Measurements from ENCODE around the gene SNUPN. TPM values are rescaled to one million over a fixed set of nuclear protein-coding genes. Genes with fewer than 3 reads are reported as not detected.
"Not testable (repeated sequence)": the region's sequence is repeated elsewhere in the genome, so short reads cannot be mapped to it uniquely, and the experiment has no call there.

The SNUPN gene
- total RNA-seq, 2 experiments from 2014 or later, result 34.1 to 34.8 TPM

- not testable (repeated sequence) for H3K9me3 Mint-ChIP-seq, H3K4me3 Mint-ChIP-seq, H3K27me3 Mint-ChIP-seq, DNase-seq, H3K27ac Mint-ChIP-seq, H3K4me1 Mint-ChIP-seq
- peaks cover 23% of the 10 kb centered on the region for H3K36me3 Mint-ChIP-seq
These were observed 39.1 kb downstream of the SNUPN start for GRCh38 chr15:75586422-75586821.

DNA sequence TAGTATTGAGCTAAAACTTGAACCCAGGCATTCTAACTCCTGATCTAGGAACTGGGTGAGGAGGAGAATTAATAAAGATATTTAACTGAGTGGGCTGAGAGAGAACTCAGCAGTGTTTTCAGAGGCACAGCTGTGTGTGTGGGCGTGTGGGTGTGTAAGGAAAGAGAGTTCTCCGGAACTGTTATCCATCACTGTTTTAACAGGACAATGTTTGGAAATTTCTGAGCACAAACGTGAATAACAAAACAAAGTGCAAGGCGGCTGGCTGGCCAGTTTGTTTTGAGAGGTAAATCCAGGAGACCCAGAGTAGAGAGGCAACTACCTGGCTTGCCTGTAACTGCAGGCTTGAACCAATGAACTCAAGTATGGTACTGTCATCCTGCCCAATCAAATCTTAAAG lies 41.4 kb downstream of the SNUPN start:
- no peak for DNase-seq
- H3K27me3 Mint-ChIP-seq, result no peaks in the 10 kb centered on the region
- H3K4me1 Mint-ChIP-seq, result peaks cover 5% of the 10 kb centered on the region
- peaks cover 16% of the 10 kb centered on the region for H3K36me3 Mint-ChIP-seq
- no peak overlapping the region for H3K27ac Mint-ChIP-seq
- no peaks in the 10 kb centered on the region for H3K9me3 Mint-ChIP-seq
- H3K4me3 Mint-ChIP-seq, result no peak overlapping the region

- DNase-seq, result no peak
- Mint-ChIP-seq H3K4me3 (no peak overlapping the region), H3K36me3 (peaks cover 16% of the 10 kb centered on the region), H3K27ac (no peak overlapping the region), H3K27me3 (no peaks in the 10 kb centered on the region), H3K4me1 (peaks cover 5% of the 10 kb centered on the region), H3K9me3 (no peaks in the 10 kb centered on the region)
These were observed 41.8 kb downstream of the SNUPN start for GRCh38 chr15:75583701-75584100.

DNA sequence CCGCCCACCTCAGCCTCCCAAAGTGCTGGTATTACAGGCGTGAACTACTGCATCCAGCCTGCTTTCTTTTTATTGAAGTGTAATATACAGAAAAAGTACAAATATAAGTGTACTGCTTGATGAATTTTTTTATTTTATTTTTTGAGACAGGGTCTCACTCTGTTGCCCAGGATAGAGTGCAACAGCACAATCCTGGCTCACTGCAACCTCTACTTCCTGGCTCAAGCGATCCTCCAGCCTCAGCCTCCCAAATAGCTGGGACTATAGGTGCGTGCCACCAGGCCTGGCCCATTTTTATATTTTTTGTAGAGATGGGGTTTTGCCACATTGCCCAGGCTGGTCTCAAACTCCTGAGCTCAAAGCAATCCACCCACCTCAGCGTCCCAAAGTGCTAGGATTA lies 42.6 kb downstream of the SNUPN start:
- not testable (repeated sequence) for H3K27me3 Mint-ChIP-seq, H3K27ac Mint-ChIP-seq

GRCh38 chr15:75578948-75579920 lies 46.3 kb downstream of the SNUPN start, which contains the start of gene PTPN9:
Gene PTPN9 (minus strand): TSS chr15:75579315. CDS start chr15:75578776, 539 bp downstream.
- H3K36me3 Mint-ChIP-seq, result peaks cover 5% of the 10 kb centered on the region

More for the DNA sequence above, 42.6 kb downstream of the SNUPN start:
- DNase-seq, H3K4me1 Mint-ChIP-seq, H3K9me3 Mint-ChIP-seq, H3K4me3 Mint-ChIP-seq: not testable (repeated sequence)
- H3K36me3 Mint-ChIP-seq, result peaks cover 14% of the 10 kb centered on the region

DNA sequence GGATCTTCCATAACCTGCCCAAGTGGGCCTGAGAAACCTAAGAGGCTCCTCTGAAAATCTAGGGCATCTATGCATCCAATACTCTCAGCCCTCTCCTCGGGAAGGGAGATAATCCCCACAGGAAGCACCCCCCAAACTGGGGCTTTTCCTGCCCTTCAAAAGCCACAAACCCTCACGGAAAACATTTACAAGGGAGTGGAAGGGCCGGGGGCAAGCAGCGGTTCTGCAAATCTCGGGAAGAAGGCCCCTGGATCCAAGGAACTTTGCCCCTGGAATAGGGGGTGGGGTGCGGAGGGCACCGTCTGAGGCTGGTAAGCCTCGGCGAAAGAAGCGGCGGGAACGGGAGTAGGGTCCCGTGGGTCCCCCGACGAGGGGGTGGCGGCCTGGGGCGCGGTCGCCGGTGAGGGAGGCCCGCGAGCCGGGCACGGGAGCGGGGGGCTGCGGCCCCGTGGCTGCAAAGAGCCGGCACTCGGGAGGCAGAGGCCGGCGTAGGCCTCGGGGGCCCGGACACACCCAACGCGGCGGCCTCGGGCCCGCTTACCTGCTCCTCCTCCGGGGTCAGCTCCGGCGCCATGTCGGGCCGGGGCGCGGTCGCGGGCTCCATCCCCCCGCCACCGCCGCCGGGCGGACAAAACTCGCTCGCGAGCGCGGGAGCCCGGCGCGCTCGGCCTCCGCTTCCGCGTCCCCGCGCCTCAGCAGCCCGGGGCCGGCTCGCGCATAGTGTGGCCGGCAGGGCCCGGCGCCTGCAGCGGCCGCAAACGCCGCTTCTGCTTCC lies 47.2 kb downstream of the SNUPN start:
- H3K27me3 Mint-ChIP-seq, result no peaks in the 10 kb centered on the region
- peaks cover 9% of the 10 kb centered on the region for H3K36me3 Mint-ChIP-seq
- no peaks in the 10 kb centered on the region for H3K9me3 Mint-ChIP-seq
- peak; percentile 51 for DNase-seq
- H3K4me3 Mint-ChIP-seq, result peak overlapping the region; percentile 89
- H3K27ac Mint-ChIP-seq, result peak overlapping the region; percentile 86
- H3K4me1 Mint-ChIP-seq, result peaks cover 17% of the 10 kb centered on the region

More at GRCh38 chr15:75578948-75579920, 46.3 kb downstream of the SNUPN start, which contains the start of gene PTPN9:
- Mint-ChIP-seq H3K4me1 (peaks cover 14% of the 10 kb centered on the region), H3K4me3 (peak within 1 kb of the TSS; percentile 89), H3K27me3 (no peaks in the 10 kb centered on the region), H3K27ac (peak within 1 kb of the TSS; percentile 88), H3K9me3 (no peaks in the 10 kb centered on the region)
- peak; percentile 71 for DNase-seq

DNA sequence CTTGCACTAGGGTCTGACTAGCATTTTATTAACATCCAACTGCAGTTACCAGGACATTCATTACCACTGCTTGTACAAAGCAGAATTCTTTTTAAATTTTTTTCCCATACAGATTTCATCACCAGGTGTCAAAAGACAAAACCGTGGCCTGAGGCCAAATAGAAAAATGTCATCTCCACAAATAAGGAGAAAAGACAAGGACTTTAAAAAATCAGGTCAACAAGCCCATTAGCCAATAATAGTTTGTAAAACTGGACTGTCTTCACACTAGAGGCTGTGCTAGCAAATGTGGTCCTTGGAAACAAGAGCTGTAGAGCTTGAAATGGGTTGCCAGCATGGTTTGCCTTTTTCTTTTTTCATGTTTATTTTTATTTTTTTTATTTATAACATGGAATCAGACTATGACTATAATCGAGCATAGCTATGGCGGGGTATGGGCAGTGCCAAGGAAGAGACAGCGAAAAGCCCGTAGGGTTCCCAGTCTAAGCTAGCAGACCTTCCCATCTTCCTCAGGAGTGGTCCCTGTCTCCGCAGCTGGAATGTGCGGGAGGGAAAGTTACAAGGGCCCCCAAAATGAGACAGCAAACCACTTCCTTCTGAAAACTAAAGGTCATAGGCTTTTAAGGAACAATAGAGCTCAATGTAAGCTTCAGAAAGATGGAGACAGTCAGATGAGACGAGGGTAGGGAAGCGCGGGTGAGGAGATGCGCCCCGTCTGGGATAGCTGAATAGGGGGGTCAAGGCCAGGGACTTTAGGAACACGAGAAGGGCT lies 47.9 kb downstream of the SNUPN start:
- H3K27me3 Mint-ChIP-seq, result no peaks in the 10 kb centered on the region

DNA sequence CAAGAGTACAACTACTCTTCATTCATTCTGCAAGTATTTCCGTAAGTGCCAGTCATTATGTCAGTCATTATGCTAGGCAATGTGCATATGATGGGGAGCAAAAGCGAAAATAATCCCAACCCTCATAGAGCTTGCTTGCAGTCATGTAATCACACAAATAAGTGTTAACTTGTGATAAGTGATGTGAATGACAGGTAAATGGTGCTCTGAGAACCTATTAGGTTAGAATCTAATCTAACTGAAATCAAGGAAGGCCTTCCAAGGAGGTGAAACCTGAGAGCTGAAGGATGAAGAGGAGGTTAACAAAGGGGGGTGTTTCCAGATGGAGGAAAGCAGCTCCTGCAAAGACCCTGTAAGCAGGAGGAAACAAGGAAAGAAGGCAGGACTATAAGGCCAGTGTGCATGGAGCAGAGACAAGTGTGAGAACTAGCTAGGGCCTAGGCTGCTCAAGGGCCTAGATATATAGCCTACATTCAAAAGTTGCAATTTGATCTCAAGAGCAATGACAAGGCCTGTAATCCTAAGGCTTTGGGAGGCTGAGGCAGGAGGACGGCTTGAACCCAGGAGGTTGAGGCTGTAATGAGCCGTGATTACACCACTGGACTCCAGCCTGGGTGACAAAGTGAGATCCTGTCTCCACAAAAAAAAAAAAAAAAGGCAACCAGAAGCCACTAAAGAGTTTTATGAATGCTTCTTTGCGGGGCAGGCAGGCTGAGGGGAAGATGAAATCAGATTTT lies 51.7 kb downstream of the SNUPN start:
- H3K27me3 Mint-ChIP-seq, result no peaks in the 10 kb centered on the region
- no peaks in the 10 kb centered on the region for H3K9me3 Mint-ChIP-seq
- no peak overlapping the region for H3K27ac Mint-ChIP-seq
- no peak overlapping the region for H3K4me3 Mint-ChIP-seq
- peaks cover 16% of the 10 kb centered on the region for H3K36me3 Mint-ChIP-seq
- H3K4me1 Mint-ChIP-seq, result peaks cover 27% of the 10 kb centered on the region
- no peak for DNase-seq

More for the DNA sequence above, 47.9 kb downstream of the SNUPN start:
- H3K36me3 Mint-ChIP-seq, result peaks cover 9% of the 10 kb centered on the region
- peaks cover 22% of the 10 kb centered on the region for H3K4me1 Mint-ChIP-seq
- H3K9me3 Mint-ChIP-seq, result no peaks in the 10 kb centered on the region
- no peak for DNase-seq
- H3K4me3 Mint-ChIP-seq, result peak overlapping the region; percentile 89
- H3K27ac Mint-ChIP-seq, result peak overlapping the region; percentile 86

GRCh38 chr15:75570126-75570845 lies 55.2 kb downstream of the SNUPN start:
- Mint-ChIP-seq H3K9me3 (no peaks in the 10 kb centered on the region), H3K36me3 (peaks cover 13% of the 10 kb centered on the region), H3K27me3 (no peaks in the 10 kb centered on the region), H3K4me3 (no peak overlapping the region), H3K4me1 (peaks cover 22% of the 10 kb centered on the region), H3K27ac (no peak overlapping the region)
- DNase-seq, result no peak

DNA sequence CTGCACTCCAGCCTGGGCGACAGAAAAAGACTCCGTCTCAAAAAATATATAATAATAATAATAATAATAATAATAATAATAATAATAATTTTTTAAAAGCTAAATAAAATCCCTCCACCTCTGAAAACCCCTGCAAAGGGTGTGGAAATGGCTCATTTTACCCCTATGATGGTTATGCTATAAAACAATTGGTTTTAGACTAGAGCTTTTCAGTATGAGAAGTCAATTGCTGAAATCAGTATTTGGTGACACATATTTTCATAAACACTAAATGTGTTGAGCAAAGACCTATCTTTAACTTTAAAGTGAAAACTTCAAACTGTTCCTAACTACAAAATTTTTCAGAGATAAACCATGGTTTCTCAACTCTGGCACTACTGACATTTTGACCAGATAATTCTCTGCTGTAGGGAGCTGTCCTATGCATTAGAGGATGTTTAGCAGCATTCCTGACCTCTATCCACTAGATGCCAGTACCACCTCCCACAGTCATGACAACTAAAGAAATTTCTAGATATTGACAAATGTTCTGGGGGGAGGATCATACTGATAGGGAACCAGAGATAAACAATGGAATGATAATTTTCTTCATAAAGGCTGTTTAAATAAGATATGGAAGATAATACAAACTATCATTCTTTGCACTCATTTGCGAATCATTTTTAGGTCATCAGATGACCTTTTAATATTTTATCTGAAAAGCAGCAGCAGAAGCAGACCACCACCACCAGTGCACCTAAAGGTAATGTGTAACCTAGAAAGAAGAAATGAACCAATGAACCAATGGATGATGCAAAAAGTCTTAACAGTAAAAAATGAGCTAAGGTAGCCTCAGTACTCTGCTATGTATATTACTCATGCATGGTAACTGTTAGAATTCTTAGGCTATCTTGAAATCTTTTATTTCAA lies 60.2 kb downstream of the SNUPN start:
- Mint-ChIP-seq H3K36me3 (peaks cover 8% of the 10 kb centered on the region), H3K27me3 (no peaks in the 10 kb centered on the region), H3K4me1 (peaks cover 11% of the 10 kb centered on the region), H3K4me3 (no peak overlapping the region), H3K27ac (no peak overlapping the region), H3K9me3 (no peaks in the 10 kb centered on the region)
- no peak for DNase-seq

- no peak overlapping the region for H3K27ac Mint-ChIP-seq
- H3K9me3 Mint-ChIP-seq, result no peaks in the 10 kb centered on the region
- H3K27me3 Mint-ChIP-seq, result no peaks in the 10 kb centered on the region
- peaks cover 4% of the 10 kb centered on the region for H3K36me3 Mint-ChIP-seq
- no peak for DNase-seq
- H3K4me3 Mint-ChIP-seq, result no peak overlapping the region
- peaks cover 5% of the 10 kb centered on the region for H3K4me1 Mint-ChIP-seq
These were observed 63.6 kb downstream of the SNUPN start for GRCh38 chr15:75561888-75562287.

DNA sequence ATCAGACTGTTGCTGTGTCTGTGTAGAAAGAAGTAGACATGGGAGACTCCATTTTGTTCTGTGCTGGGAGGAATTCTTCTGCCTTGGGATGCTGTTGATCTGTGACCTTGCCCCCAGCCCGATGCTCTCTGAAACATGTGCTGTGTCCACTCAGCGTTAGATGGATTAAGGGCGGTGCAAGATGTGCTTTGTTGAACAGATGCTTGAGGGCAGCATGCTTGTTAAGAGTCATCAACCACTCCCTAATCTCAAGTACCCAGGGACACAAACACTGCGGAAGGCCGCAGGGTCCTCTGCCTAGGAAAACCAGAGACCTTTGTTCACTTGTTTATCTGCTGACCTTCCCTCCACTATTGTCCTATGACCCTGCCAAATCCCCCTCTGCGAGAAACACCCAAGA lies 66.2 kb downstream of the SNUPN start:
- not testable (repeated sequence) for H3K4me1 Mint-ChIP-seq, DNase-seq, H3K36me3 Mint-ChIP-seq, H3K27ac Mint-ChIP-seq, H3K27me3 Mint-ChIP-seq, H3K9me3 Mint-ChIP-seq, H3K4me3 Mint-ChIP-seq

GRCh38 chr15:75558955-75559354 lies 66.6 kb downstream of the SNUPN start:
- not testable (repeated sequence) for H3K36me3 Mint-ChIP-seq, H3K4me1 Mint-ChIP-seq, DNase-seq

More at GRCh38 chr15:75558955-75559354, 66.6 kb downstream of the SNUPN start:
- H3K9me3 Mint-ChIP-seq, H3K27me3 Mint-ChIP-seq, H3K27ac Mint-ChIP-seq, H3K4me3 Mint-ChIP-seq: not testable (repeated sequence)

All from activated naive CD8-positive, alpha-beta T cell treated with anti-CD3 and anti-CD28 coated beads for 36 hours (primary cell).